Activated naive CD8-positive, alpha-beta T cell treated with anti-CD3 and anti-CD28 coated beads, Interleukin-2, amount 10 ng/mL, durations not matched to agents 7 days and 5 days (primary cell): ENCODE measurements around the gene IQGAP3. TPM values are rescaled to one million over a fixed set of nuclear protein-coding genes. Genes with fewer than 3 reads are reported as not detected.

Experiments
- ATAC-seq: fragments of 150-1000 bp; cut with Tn5 transposase; one replicate; pipeline ENCODE4 v1.10.0; 2021; ENCODE audit warnings: low read depth, moderate library complexity
- POLR2A ChIA-PET: fragments of 350-600 bp; sonication (Branson Sonifier 250); formaldehyde crosslinking; loops from one replicate; lab custom pipeline; 2021; ENCODE audit warnings: antibody characterized with exemption; lab: Charles Lee
- DNase-seq: peaks from one replicate; pipeline ENCODE4 v3.0.0; 2021
- H3K27ac Mint-ChIP-seq: one replicate; pipeline ENCODE4 v1.8.0; 2022; ENCODE audit warnings: mild to moderate bottlenecking, mixed read lengths
- H3K27me3 Mint-ChIP-seq: one replicate; pipeline ENCODE4 v1.8.0; 2022; ENCODE audit warnings: mild to moderate bottlenecking, moderate library complexity, mixed read lengths
- H3K36me3 Mint-ChIP-seq: one replicate; pipeline ENCODE4 v1.8.0; 2021; ENCODE audit warnings: mild to moderate bottlenecking, mixed read lengths
- H3K4me1 Mint-ChIP-seq: one replicate; pipeline ENCODE4 v1.8.0; 2021; ENCODE audit warnings: mixed read lengths
- H3K4me3 Mint-ChIP-seq: one replicate; pipeline ENCODE4 v1.8.0; 2022; ENCODE audit warnings: mild to moderate bottlenecking, moderate library complexity, mixed read lengths
- H3K9me3 Mint-ChIP-seq: one replicate; pipeline ENCODE4 v1.8.0; 2021; ENCODE audit warnings: mixed read lengths
- total RNA-seq, 2 experiments: library from RNA; stranded (reverse); gene quantifications; one replicate each; pipeline ENCODE4 v1.2.3, GENCODE V29; 2021

The IQGAP3 gene
- total RNA-seq, 2 experiments from 2014 or later: 26.1 to 30.3 TPM

DNA sequence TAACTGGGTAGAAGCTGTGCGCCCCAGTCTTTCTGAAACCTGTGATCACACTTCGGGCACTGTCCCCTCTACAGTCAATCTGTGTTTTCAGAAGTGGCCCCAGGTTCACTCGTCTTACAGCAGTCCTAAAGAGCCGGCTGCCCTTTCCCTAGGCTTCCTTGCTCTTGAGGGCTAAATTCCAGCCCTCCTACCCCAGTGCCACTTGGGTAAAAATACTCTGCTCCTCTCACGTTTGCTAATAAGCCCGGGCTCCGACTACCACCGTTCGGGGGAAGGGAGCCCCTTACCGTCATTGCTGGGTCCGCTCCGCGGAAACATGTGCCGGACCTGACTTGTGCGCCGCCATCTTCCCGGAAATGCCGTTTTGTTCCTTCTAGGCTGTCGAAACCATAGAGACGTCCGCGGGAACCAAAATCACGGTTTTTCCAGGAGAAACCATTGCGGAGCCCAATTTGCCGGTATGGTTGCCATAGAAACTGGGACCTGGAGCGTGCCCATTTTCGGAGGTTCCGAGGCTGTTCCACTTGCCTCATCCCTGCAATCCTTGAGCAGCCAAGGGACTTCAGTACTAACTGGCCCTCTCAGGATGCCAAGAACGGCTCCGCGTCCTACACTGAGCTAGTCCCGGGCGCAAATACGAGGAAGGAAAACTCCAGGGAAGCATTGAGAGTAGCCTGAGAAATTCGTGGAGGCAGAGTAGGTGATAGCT is 28.9 kb upstream of the IQGAP3 start, which contains the start of gene GPATCH4:
GPATCH4 (minus strand) TSS at position 358 of the 709 bp plus-strand sequence.
- DNase-seq (peak; percentile 84), ATAC-seq (peak; percentile 76)
- peak within 1 kb of the TSS; percentile 96 for H3K27ac Mint-ChIP-seq
- POLR2A ChIA-PET: interaction anchor here (0.6 to 4.1 kb wide), 8 partner anchors 10 to 549 kb away, joined by 3 to 30 read pairs (median 5); partner anchors contain the start of genes MEF2D and NAXE
- peaks cover 29% of the 10 kb centered on the region for H3K4me1 Mint-ChIP-seq
- no peaks in the 10 kb centered on the region for H3K27me3 Mint-ChIP-seq
- no peaks in the 10 kb centered on the region for H3K9me3 Mint-ChIP-seq
- H3K36me3 Mint-ChIP-seq: peaks cover 13% of the 10 kb centered on the region
- peak within 1 kb of the TSS; percentile 99 for H3K4me3 Mint-ChIP-seq

DNA sequence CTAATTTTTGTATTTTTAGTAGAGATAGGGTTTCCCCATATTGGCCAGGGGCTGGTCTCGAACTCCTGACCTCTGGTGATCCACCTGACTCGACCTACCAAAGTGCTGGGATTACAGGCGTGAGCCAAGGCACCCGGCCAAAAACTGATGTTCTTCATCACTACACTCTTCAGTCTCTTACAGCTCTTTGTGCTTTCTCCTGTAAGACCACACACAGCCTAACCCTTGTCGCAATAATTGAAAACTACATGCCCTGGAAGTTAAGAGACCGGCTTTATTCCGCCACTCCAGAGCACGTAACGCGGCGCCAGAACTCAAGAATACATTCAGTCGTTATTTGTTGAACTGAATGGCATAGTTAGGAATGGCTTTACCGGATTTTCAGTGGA is 28.4 kb upstream of the IQGAP3 start:
- POLR2A ChIA-PET: interaction anchor here (1.8 to 4.1 kb wide), 3 partner anchors 9 to 96 kb away, joined by 8 to 30 read pairs (median 18); partner anchors contain the start of gene NAXE
- H3K9me3 Mint-ChIP-seq: no peaks in the 10 kb centered on the region

DNA sequence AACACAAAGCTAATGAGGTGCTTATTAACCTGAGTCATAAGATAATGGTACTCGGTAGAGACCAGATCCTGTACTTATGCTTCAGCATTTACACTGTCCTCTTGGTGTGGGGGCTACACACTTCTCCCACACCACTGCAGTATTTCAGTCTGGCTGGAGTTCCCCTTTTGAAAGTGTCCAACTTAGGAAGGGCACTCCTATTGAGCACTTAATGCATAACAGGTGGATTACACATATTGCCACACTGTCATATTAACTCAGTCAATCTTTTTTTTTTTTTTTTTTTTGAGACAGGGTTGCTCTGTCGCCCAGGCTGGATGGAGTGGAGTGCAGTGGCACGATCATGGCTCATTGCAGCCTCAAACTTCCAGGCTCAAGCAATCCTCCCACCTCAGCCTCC is 27.4 kb upstream of the IQGAP3 start:
- POLR2A ChIA-PET: interaction anchor here (0.7 to 4.1 kb wide), 5 partner anchors 8 to 313 kb away, joined by 3 to 30 read pairs (median 9); partner anchors contain the start of genes MEF2D and NAXE
- Mint-ChIP-seq H3K9me3 (no peaks in the 10 kb centered on the region), H3K4me3 (peak overlapping the region; percentile 99), H3K4me1 (peaks cover 34% of the 10 kb centered on the region), H3K27me3 (no peaks in the 10 kb centered on the region), H3K27ac (no peak overlapping the region), H3K36me3 (peaks cover 19% of the 10 kb centered on the region)
- ATAC-seq (no peak), DNase-seq (no peak)

More for the DNA sequence above, 28.4 kb upstream of the IQGAP3 start:
- H3K27ac Mint-ChIP-seq: peak overlapping the region; percentile 96
- H3K36me3 Mint-ChIP-seq: peaks cover 15% of the 10 kb centered on the region
- no peaks in the 10 kb centered on the region for H3K27me3 Mint-ChIP-seq
- DNase-seq: no peak
- peak; percentile 5 for ATAC-seq
- peaks cover 30% of the 10 kb centered on the region for H3K4me1 Mint-ChIP-seq
- H3K4me3 Mint-ChIP-seq: peak overlapping the region; percentile 99

DNA sequence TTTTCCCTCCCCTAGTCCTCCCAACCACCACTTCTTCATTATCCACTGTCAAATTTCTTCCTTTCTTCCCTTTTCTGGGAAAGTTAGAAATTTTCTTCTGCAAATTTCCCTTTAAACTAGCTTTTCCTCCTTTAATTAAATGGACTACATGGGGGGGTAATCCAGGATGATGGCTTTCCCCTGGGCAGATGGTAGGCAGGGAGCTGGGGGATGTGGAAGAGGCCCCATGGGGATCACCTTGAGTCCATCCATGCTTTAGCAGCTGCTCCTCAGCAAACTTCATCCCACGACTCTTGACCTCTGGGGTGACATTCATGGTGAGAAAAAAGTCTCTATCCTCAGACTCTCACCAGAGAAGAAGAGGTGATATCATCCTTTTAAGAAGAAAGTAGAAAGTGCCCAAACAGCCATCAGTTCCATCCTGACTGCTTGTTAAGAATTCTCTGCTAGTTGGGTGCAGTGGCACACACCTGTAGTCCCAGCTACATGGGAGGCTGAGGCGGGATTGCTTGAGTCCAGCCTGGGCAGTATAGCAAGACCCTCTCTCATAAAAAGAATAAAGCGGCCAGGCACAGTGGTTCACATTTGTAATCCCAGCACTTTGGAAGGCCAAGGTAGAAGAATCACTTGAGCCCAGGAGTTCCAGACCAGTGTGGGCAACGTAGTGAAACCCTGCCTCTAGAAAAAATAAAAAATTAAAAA is 26.5 kb upstream of the IQGAP3 start:
- ATAC-seq: no peak
- no peak for DNase-seq
- no peak overlapping the region for H3K4me3 Mint-ChIP-seq
- no peaks in the 10 kb centered on the region for H3K27me3 Mint-ChIP-seq
- no peak overlapping the region for H3K27ac Mint-ChIP-seq
- peaks cover 20% of the 10 kb centered on the region for H3K36me3 Mint-ChIP-seq
- no peaks in the 10 kb centered on the region for H3K9me3 Mint-ChIP-seq
- H3K4me1 Mint-ChIP-seq: peaks cover 34% of the 10 kb centered on the region
- POLR2A ChIA-PET: interaction anchor here (1.1 to 4.1 kb wide), 4 partner anchors 7 to 312 kb away, joined by 4 to 30 read pairs (median 12); partner anchors contain the start of gene NAXE

DNA sequence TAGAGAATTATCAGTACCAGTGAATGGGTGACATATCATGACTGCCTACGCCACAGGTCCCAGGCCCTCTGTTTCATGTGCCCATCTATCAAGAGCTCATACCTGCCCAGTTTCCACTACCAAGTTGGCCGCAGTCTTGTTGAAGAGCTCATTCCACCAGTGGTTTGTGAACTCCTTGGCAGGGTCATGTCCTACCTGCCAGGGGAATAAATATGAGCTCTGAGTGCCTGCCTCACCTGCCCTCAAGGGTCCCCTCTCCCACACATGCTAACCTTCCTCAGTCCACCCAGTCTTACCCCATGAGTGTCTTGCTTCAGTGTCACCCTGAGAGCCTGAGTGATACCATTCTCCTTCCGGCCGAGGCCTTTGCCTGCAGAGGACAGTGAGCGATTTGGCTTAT is 25.8 kb upstream of the IQGAP3 start:
- peaks cover 20% of the 10 kb centered on the region for H3K36me3 Mint-ChIP-seq
- H3K9me3 Mint-ChIP-seq: no peaks in the 10 kb centered on the region
- H3K27me3 Mint-ChIP-seq: no peaks in the 10 kb centered on the region
- POLR2A ChIA-PET: interaction anchor here (1.4 kb wide), 1 partner anchor 97 kb away, joined by 4 read pairs; no protein-coding TSS in a partner anchor
- no peak overlapping the region for H3K27ac Mint-ChIP-seq
- DNase-seq: no peak
- ATAC-seq: no peak
- H3K4me1 Mint-ChIP-seq: peaks cover 34% of the 10 kb centered on the region
- H3K4me3 Mint-ChIP-seq: no peak overlapping the region

DNA sequence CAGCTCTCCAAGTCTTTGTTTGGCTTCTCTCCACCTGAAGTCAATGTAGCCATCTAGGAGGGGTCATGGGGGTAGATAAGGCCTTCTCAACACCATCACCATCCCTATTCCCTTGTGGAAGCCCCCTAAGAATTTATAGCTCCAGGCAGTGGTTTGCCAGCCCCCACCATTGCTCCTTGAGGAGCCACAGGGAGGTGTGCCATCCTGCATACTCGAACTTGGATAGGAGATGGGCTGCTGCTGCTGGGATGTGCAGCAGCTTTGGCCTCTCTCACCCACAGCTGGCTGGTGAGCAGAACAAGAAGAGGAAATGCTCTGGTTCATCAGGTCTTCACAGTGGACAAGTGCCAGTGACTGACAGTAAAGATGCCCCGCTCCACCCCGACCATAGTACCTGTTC is 24.1 kb upstream of the IQGAP3 start:
- H3K9me3 Mint-ChIP-seq: no peaks in the 10 kb centered on the region
- peaks cover 21% of the 10 kb centered on the region for H3K36me3 Mint-ChIP-seq
- no peak for DNase-seq
- H3K4me1 Mint-ChIP-seq: peaks cover 31% of the 10 kb centered on the region
- POLR2A ChIA-PET: no interaction called here
- H3K4me3 Mint-ChIP-seq: no peak overlapping the region
- no peaks in the 10 kb centered on the region for H3K27me3 Mint-ChIP-seq
- no peak for ATAC-seq
- H3K27ac Mint-ChIP-seq: no peak overlapping the region

DNA sequence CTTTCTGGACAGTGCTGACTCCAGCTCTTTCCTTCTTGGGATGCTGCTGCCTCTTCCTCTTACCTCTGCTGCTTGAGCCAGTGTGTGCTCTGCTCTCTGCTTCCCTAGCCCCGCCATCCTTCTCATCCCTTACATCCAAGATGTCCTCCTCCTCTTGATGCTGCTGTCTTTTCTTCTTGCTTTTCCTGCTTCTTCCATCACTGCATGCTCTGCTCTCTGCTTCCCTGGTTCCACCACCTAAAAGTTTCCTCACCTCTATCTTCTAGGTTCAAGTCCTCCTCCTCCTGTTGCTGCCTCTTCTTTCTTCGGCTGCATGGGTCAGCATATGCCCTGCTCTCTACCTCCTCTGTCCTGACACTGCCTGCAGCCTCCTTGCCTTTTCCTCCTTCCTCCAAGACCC is 22.7 kb upstream of the IQGAP3 start:
- POLR2A ChIA-PET: interaction anchor here (0.9 to 1.1 kb wide), 2 partner anchors 13 to 24 kb away, joined by 3 read pairs; no protein-coding TSS in a partner anchor
- Mint-ChIP-seq H3K27me3 (no peaks in the 10 kb centered on the region), H3K9me3 (no peaks in the 10 kb centered on the region), H3K27ac (peak overlapping the region; percentile 41), H3K4me1 (peaks cover 35% of the 10 kb centered on the region), H3K4me3 (no peak overlapping the region), H3K36me3 (peaks cover 21% of the 10 kb centered on the region)
- no peak for ATAC-seq
- DNase-seq: no peak

DNA sequence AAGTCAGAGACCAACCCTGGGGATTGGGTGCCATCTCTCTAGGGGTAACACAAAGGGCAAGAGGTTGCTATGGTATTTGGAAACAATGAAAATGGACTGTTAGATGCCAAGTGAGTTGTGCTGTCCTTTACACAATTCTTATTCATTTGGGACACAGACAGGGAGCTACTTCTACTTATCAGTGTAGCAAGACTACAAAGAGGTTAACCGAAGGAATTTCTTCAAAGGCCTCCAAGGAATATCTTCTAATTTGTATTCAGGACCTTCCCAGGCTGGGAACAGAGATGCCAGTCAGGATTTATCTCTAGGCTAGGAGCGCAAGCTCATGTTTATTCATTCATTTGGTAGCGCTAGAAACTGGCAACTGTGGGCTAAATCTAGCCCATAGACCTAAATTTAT is 21.8 kb upstream of the IQGAP3 start:
- no peak for ATAC-seq
- Mint-ChIP-seq H3K36me3 (peaks cover 19% of the 10 kb centered on the region), H3K4me1 (peaks cover 31% of the 10 kb centered on the region), H3K9me3 (no peaks in the 10 kb centered on the region), H3K4me3 (no peak overlapping the region), H3K27ac (no peak overlapping the region), H3K27me3 (no peaks in the 10 kb centered on the region)
- DNase-seq: no peak
- POLR2A ChIA-PET: interaction anchor here (0.9 to 1.1 kb wide), 2 partner anchors 12 to 24 kb away, joined by 3 read pairs; no protein-coding TSS in a partner anchor

DNA sequence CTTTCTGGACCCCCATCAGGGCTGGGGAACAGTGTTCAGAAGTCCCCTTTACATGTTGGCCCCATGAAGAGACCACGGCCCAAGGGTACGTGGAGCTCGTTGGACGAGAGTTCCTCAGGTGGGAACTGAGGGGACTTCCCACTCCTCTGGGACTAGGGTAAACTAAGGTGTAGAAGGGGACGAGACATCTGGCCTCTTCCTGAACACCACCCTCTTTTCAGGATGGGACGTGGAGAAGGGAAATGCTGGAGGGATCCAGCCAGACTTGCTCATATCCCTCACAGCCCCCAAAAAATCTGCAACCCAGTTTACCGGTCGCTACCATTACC is 21.3 kb upstream of the IQGAP3 start:
- Mint-ChIP-seq H3K4me3 (no peak overlapping the region), H3K9me3 (no peaks in the 10 kb centered on the region), H3K36me3 (peaks cover 17% of the 10 kb centered on the region), H3K27me3 (no peaks in the 10 kb centered on the region), H3K27ac (no peak overlapping the region), H3K4me1 (peaks cover 26% of the 10 kb centered on the region)
- ATAC-seq (no peak), DNase-seq (no peak)
- POLR2A ChIA-PET: interaction anchor here (1.2 to 3.2 kb wide), 3 partner anchors 12 to 127 kb away, joined by 3 to 34 read pairs (median 5); partner anchors contain the start of gene MEF2D

DNA sequence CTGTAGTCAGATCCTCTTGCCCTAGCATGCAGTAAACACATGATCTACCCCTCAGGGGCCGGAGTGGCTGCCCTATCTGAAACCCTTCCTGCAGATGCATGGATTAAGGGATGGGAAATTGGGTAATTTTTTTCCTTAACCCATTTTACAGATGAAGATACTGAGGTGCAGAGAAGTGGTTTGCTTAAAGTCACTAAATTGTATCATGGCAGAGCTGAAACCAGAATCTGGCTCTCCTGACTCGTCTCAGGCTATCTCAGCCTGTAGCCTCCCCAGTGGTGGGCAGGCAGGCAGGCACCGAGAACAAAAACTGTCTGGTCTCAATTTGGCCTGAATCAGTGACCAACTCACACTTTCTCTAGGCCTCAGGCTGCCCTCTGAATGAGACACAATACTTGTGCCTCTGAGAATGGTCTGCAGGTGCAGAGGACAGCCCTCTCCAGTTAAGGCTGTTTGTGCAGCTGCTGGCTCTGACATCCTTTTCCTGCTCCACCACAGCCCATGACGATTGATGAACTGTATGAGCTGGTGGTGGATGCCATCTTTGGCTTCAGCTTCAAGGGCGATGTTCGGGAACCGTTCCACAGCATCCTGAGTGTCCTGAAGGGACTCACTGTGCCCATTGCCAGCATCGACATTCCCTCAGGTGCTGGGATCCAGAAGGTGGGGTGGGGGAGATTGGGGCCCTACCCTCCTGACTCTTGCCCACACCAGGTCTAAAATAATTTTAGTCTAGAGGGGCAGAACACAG is 20.7 kb upstream of the IQGAP3 start:
- POLR2A ChIA-PET: interaction anchor here (1.2 to 3.2 kb wide), 5 partner anchors 8 to 136 kb away, joined by 3 to 34 read pairs (median 8); partner anchors contain the start of genes GPATCH4 and MEF2D
- Mint-ChIP-seq H3K36me3 (peaks cover 12% of the 10 kb centered on the region), H3K4me1 (peaks cover 21% of the 10 kb centered on the region), H3K27me3 (no peaks in the 10 kb centered on the region), H3K9me3 (no peaks in the 10 kb centered on the region), H3K27ac (peak overlapping the region; percentile 39), H3K4me3 (peak overlapping the region; percentile 83)
- DNase-seq: no peak
- ATAC-seq: no peak

DNA sequence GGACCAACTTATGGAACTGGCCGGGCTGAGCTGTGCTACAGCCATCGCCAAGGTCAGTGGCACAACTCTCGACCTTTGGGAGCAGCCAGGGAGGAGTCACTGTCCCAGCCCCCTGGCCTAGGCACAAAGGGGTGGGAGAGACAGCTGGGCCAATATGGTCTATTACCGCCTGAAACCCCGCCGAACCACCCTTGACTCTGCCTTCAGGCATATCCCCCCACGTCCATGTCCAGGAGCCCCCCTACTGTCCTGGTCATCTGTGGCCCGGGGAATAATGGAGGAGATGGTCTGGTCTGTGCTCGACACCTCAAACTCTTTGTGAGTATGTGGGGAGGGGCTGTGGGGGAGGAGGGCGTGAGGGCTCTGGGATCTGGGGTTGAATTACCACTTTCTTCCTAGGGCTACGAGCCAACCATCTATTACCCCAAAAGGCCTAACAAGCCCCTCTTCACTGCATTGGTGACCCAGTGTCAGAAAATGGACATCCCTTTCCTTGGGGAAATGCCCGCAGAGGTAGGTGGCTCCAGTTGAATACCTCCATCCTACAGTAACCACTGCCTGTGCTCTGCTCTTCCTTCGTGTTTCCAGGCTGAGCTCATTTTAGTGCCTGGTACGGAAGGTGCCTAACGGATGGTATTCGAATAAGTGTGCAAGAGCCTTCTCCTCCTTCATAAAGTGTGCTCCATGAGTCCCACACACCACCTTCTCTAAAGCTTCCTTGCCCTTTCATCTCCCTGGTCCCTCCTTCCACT is 20.0 kb upstream of the IQGAP3 start:
- H3K27me3 Mint-ChIP-seq: no peaks in the 10 kb centered on the region
- H3K36me3 Mint-ChIP-seq: peaks cover 12% of the 10 kb centered on the region

More for the DNA sequence above, 20.0 kb upstream of the IQGAP3 start:
- POLR2A ChIA-PET: interaction anchor here (1.1 to 3.2 kb wide), 12 partner anchors 9 to 135 kb away, joined by 3 to 34 read pairs (median 7); partner anchors contain the start of genes GPATCH4, MEF2D and TTC24
- Mint-ChIP-seq H3K4me3 (peak overlapping the region; percentile 83), H3K9me3 (no peaks in the 10 kb centered on the region), H3K4me1 (peaks cover 21% of the 10 kb centered on the region), H3K27ac (peak overlapping the region; percentile 65)
- DNase-seq: no peak
- ATAC-seq: no peak
